GM23338 (cell line): Measurements from ENCODE around the gene MAN1A2. TPM values are rescaled to one million over a fixed set of nuclear protein-coding genes. Genes with fewer than 3 reads are reported as not detected.

Experiments used
- ATAC-seq: fragments of 200-7000 bp; cut with Tn5 transposase; 3 replicates; pipeline ENCODE4 v1.9.1; 2020
- DNase-seq: peaks from one replicate; pipeline ENCODE4 v3.0.0-alpha.2; 2015; ENCODE audit warnings: low spot score
- H2AFZ ChIP-seq: fragments of 200-600 bp; sonication (generic); 2 replicates; pipeline ENCODE4 v1.8.0; 2016; ENCODE audit warnings: antibody characterized with exemption, mild to moderate bottlenecking, moderate library complexity
- H3F3A ChIP-seq: fragments of 200-600 bp; sonication (generic); replicated peaks from 2 replicates; pipeline ENCODE4 v1.8.0; 2017; ENCODE audit warnings: antibody characterized with exemption, mixed run types, low read depth
- H3K27ac ChIP-seq: fragments of 200-600 bp; sonication (generic); 2 replicates; pipeline ENCODE4 v1.6.1; 2016; ENCODE audit warnings: low read depth
- H3K27me3 ChIP-seq: fragments of 200-600 bp; sonication (generic); 2 replicates; pipeline ENCODE4 v1.8.0; 2016; ENCODE audit warnings: mild to moderate bottlenecking, mixed run types, moderate library complexity; ENCODE audit not compliant: insufficient read depth
- H3K36me3 ChIP-seq: fragments of 200-600 bp; sonication (generic); 2 replicates; pipeline ENCODE4 v1.8.0; 2016; ENCODE audit warnings: mild to moderate bottlenecking; ENCODE audit not compliant: insufficient read depth
- H3K4me1 ChIP-seq: fragments of 200-600 bp; sonication (generic); 2 replicates; pipeline ENCODE4 v1.8.0; 2016; ENCODE audit warnings: mild to moderate bottlenecking, moderate library complexity; ENCODE audit not compliant: insufficient read depth
- H3K4me2 ChIP-seq: fragments of 200-600 bp; sonication (generic); 2 replicates; pipeline ENCODE4 v1.7.1; 2017; ENCODE audit warnings: mixed run types
- H3K4me3 ChIP-seq: fragments of 200-600 bp; sonication (generic); 2 replicates; pipeline ENCODE4 v1.6.1; 2016; ENCODE audit warnings: mixed run types
- H3K79me2 ChIP-seq: fragments of 200-600 bp; sonication (generic); replicated peaks from 2 replicates; pipeline ENCODE4 v1.8.0; 2017; ENCODE audit warnings: mild to moderate bottlenecking; ENCODE audit not compliant: insufficient read depth
- H3K9me2 ChIP-seq: fragments of 200-600 bp; sonication (generic); 2 replicates; pipeline ENCODE4 v1.8.0; 2017; ENCODE audit not compliant: insufficient read depth
- H4K20me1 ChIP-seq: fragments of 200-600 bp; sonication (generic); replicated peaks from 2 replicates; pipeline ENCODE4 v1.8.0; 2017; ENCODE audit warnings: mild to moderate bottlenecking; ENCODE audit not compliant: insufficient read depth
- H3K27ac Mint-ChIP-seq: 2 replicates; pipeline ENCODE4 v1.8.0; 2020; ENCODE audit warnings: inconsistent platforms, mild to moderate bottlenecking, moderate library complexity, mixed read lengths
- H3K27me3 Mint-ChIP-seq: 3 replicates; pipeline ENCODE4 v1.8.0; 2022; ENCODE audit warnings: low read depth, mild to moderate bottlenecking, moderate library complexity, mixed read lengths, inconsistent platforms; ENCODE audit not compliant: insufficient read depth, poor library complexity
- H3K36me3 Mint-ChIP-seq: 3 replicates; pipeline ENCODE4 v1.8.0; 2021; ENCODE audit warnings: low read depth, mild to moderate bottlenecking, inconsistent platforms, moderate library complexity, mixed read lengths
- H3K4me1 Mint-ChIP-seq: 3 replicates; pipeline ENCODE4 v1.8.0; 2020; ENCODE audit warnings: mild to moderate bottlenecking, inconsistent platforms, mixed read lengths
- H3K4me3 Mint-ChIP-seq: 3 replicates; pipeline ENCODE4 v1.8.0; 2021; ENCODE audit warnings: moderate library complexity, mild to moderate bottlenecking, inconsistent platforms, mixed read lengths
- H3K9me3 Mint-ChIP-seq: 3 replicates; pipeline ENCODE4 v1.8.0; 2020; ENCODE audit warnings: moderate library complexity, mild to moderate bottlenecking, inconsistent platforms, mixed read lengths
- CREB1 ChIP-seq: fragments of 250-450 bp; sonication (Bioruptor Pico); IDR thresholded peaks from 2 replicates; pipeline ENCODE4 v1.5.0; 2020; ENCODE audit warnings: low read depth, mild to moderate bottlenecking, moderate library complexity
- EZH2 ChIP-seq: fragments of 200-600 bp; sonication (generic); IDR thresholded peaks from one replicate; pipeline ENCODE4 v1.8.0; 2017; ENCODE audit warnings: antibody characterized with exemption, mild to moderate bottlenecking, low read depth; ENCODE audit not compliant: unreplicated experiment
- EZH2phosphoT487 ChIP-seq: fragments of 200-600 bp; sonication (generic); IDR thresholded peaks from one replicate; pipeline ENCODE4 v1.8.1; 2018; ENCODE audit warnings: antibody characterized with exemption; ENCODE audit not compliant: unreplicated experiment
- NANOG ChIP-seq: IDR thresholded peaks from 2 replicates; pipeline ENCODE4 v1.6.1; 2016; ENCODE audit warnings: antibody characterized with exemption, borderline replicate concordance
- POLR2AphosphoS5 ChIP-seq: IDR thresholded peaks from 2 replicates; pipeline ENCODE4 v1.6.1; 2016; ENCODE audit warnings: antibody characterized with exemption, low read depth
- STAT1 ChIP-seq: IDR thresholded peaks from one replicate; pipeline ENCODE4 v1.6.1; 2016; ENCODE audit warnings: antibody characterized with exemption; ENCODE audit not compliant: unreplicated experiment
- ZNF331 ChIP-seq: fragments of 250-450 bp; sonication (Bioruptor Pico); IDR thresholded peaks from 2 replicates; pipeline ENCODE4 v1.5.0; 2020; ENCODE audit warnings: low read depth, mild to moderate bottlenecking, moderate library complexity
- polyA plus RNA-seq: library from polyadenylated mRNA; unstranded; fragments of >200 nt; fragmentation: Nextera tagmentation; extraction: Ambion mirVana; gene quantifications from 2 replicates; pipeline ENCODE4 v1.2.1, GENCODE V29; 2016
- total RNA-seq: library from RNA; depleted of rRNA; stranded (reverse); fragments of >200 nt; shearing (Covaris generic); gene quantifications from 2 replicates; pipeline ENCODE4 v1.2.3, GENCODE V29; 2014
- TF ChIP-seq, protein P1 (sequence below): fragments of 250-450 bp; sonication (Bioruptor Pico); IDR thresholded peaks from 2 replicates; pipeline ENCODE4 v1.5.0; 2020; ENCODE audit warnings: mild to moderate bottlenecking, moderate library complexity
- TF ChIP-seq, protein P2 (sequence below): IDR thresholded peaks from 2 replicates; pipeline ENCODE4 v1.6.1; 2016; ENCODE audit warnings: antibody characterized with exemption
- TF ChIP-seq, protein P3 (sequence below), 2 experiments: fragments of 200-600 bp in 1 of 2; sonication (generic) in 1 of 2; conservative IDR thresholded peaks; 2 replicates each; pipeline versions ENCODE4 v1.5.1 to v1.6.1; 2016 to 2017; ENCODE audit warnings: antibody characterized with exemption in 2 of 2, low read depth in 2 of 2, mild to moderate bottlenecking in 2 of 2, moderate library complexity in 1 of 2
- TF ChIP-seq, protein P4 (sequence below): IDR thresholded peaks from one replicate; pipeline ENCODE4 v1.6.1; 2018; ENCODE audit warnings: antibody characterized with exemption; ENCODE audit not compliant: unreplicated experiment

The MAN1A2 gene
- total and polyA plus RNA-seq, 2 experiments from 2014 or later = 18.6 to 22.2 TPM

DNA sequence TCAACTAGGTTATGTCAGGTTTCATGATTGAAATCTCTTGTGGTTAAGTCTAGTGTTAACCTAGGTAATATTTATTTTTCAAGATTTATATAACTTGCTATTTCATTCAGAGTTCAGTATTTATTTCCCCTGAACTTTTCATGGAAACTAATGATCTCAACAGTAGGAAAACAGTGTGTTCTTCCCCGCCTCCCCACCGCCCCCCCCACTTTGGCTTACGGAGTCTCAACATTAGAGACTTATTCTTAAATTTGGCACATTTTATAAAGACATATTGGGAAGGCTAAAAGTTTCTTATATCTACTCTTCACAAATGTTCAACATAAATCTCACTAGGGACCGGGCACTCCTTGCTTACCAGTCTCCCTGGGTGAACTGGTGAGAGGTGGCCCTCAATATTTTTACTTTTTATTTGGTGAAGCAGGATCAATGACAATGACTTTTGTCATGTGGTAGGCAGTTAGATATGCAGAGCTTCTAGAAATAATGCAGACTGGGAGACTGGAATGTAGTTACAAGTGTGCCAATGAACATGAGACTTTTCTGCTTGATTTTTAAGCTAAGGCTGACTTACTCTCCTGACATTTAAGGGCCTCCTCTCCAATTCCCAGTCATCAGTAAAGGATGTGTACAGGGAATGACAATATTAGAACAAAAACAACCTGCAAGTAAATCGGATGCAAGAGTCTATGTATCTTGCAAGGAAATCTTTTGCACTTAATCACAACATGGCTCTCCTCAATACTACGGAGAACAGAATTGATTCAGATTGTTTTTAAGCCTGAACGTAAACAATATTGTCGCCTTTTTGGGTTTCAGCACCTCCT is 1.7 kb upstream of the MAN1A2 start:
- no peak for DNase-seq
- H3K4me3 Mint-ChIP-seq = peak overlapping the region; percentile 96
- no peaks in the 10 kb centered on the region for H3F3A ChIP-seq
- H3K27ac Mint-ChIP-seq = no peak overlapping the region
- H4K20me1 ChIP-seq = no peaks in the 10 kb centered on the region
- no peaks in the 10 kb centered on the region for H3K36me3 ChIP-seq
- peak overlapping the region; percentile 80 for H3K4me3 ChIP-seq
- peaks cover under 1% of the 10 kb centered on the region; the same call in 1 of the 2 replicates for H3K9me2 ChIP-seq
- H3K79me2 ChIP-seq = peaks cover 26% of the 10 kb centered on the region
- ATAC-seq = no peak
- H3K36me3 Mint-ChIP-seq = no peaks in the 10 kb centered on the region
- H3K27me3 ChIP-seq = peaks cover 30% of the 10 kb centered on the region
- H3K4me1 Mint-ChIP-seq = peaks cover 30% of the 10 kb centered on the region
- no peak overlapping the region for H3K27ac ChIP-seq
- H3K27me3 Mint-ChIP-seq = peaks cover 7% of the 10 kb centered on the region
- H3K9me3 Mint-ChIP-seq = no peaks in the 10 kb centered on the region; the same call in 2 of the 3 replicates
- H2AFZ ChIP-seq = peak overlapping the region; percentile 58; the same call in 1 of the 2 replicates
- TF ChIP-seq, protein P1, sequence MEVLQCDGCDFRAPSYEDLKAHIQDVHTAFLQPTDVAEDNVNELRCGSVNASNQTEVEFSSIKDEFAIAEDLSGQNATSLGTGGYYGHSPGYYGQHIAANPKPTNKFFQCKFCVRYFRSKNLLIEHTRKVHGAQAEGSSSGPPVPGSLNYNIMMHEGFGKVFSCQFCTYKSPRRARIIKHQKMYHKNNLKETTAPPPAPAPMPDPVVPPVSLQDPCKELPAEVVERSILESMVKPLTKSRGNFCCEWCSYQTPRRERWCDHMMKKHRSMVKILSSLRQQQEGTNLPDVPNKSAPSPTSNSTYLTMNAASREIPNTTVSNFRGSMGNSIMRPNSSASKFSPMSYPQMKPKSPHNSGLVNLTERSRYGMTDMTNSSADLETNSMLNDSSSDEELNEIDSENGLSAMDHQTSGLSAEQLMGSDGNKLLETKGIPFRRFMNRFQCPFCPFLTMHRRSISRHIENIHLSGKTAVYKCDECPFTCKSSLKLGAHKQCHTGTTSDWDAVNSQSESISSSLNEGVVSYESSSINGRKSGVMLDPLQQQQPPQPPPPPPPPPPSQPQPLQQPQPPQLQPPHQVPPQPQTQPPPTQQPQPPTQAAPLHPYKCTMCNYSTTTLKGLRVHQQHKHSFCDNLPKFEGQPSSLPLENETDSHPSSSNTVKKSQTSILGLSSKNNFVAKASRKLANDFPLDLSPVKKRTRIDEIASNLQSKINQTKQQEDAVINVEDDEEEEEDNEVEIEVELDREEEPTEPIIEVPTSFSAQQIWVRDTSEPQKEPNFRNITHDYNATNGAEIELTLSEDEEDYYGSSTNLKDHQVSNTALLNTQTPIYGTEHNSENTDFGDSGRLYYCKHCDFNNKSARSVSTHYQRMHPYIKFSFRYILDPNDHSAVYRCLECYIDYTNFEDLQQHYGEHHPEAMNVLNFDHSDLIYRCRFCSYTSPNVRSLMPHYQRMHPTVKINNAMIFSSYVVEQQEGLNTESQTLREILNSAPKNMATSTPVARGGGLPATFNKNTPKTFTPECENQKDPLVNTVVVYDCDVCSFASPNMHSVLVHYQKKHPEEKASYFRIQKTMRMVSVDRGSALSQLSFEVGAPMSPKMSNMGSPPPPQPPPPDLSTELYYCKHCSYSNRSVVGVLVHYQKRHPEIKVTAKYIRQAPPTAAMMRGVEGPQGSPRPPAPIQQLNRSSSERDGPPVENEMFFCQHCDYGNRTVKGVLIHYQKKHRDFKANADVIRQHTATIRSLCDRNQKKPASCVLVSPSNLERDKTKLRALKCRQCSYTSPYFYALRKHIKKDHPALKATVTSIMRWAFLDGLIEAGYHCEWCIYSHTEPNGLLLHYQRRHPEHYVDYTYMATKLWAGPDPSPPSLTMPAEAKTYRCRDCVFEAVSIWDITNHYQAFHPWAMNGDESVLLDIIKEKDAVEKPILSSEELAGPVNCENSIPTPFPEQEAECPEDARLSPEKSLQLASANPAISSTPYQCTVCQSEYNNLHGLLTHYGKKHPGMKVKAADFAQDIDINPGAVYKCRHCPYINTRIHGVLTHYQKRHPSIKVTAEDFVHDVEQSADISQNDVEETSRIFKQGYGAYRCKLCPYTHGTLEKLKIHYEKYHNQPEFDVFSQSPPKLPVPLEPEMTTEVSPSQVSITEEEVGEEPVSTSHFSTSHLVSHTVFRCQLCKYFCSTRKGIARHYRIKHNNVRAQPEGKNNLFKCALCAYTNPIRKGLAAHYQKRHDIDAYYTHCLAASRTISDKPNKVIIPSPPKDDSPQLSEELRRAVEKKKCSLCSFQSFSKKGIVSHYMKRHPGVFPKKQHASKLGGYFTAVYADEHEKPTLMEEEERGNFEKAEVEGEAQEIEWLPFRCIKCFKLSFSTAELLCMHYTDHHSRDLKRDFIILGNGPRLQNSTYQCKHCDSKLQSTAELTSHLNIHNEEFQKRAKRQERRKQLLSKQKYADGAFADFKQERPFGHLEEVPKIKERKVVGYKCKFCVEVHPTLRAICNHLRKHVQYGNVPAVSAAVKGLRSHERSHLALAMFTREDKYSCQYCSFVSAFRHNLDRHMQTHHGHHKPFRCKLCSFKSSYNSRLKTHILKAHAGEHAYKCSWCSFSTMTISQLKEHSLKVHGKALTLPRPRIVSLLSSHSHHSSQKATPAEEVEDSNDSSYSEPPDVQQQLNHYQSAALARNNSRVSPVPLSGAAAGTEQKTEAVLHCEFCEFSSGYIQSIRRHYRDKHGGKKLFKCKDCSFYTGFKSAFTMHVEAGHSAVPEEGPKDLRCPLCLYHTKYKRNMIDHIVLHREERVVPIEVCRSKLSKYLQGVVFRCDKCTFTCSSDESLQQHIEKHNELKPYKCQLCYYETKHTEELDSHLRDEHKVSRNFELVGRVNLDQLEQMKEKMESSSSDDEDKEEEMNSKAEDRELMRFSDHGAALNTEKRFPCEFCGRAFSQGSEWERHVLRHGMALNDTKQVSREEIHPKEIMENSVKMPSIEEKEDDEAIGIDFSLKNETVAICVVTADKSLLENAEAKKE (CRISPR knock-in tag) = no peak
- no peak for TF ChIP-seq CREB1 (CRISPR knock-in tag)
- TF ChIP-seq, protein P2, sequence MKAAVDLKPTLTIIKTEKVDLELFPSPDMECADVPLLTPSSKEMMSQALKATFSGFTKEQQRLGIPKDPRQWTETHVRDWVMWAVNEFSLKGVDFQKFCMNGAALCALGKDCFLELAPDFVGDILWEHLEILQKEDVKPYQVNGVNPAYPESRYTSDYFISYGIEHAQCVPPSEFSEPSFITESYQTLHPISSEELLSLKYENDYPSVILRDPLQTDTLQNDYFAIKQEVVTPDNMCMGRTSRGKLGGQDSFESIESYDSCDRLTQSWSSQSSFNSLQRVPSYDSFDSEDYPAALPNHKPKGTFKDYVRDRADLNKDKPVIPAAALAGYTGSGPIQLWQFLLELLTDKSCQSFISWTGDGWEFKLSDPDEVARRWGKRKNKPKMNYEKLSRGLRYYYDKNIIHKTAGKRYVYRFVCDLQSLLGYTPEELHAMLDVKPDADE = no peak
- TF ChIP-seq STAT1 = no peak
- no peak for TF ChIP-seq ZNF331 (CRISPR knock-in tag)
- TF ChIP-seq, protein P3, sequence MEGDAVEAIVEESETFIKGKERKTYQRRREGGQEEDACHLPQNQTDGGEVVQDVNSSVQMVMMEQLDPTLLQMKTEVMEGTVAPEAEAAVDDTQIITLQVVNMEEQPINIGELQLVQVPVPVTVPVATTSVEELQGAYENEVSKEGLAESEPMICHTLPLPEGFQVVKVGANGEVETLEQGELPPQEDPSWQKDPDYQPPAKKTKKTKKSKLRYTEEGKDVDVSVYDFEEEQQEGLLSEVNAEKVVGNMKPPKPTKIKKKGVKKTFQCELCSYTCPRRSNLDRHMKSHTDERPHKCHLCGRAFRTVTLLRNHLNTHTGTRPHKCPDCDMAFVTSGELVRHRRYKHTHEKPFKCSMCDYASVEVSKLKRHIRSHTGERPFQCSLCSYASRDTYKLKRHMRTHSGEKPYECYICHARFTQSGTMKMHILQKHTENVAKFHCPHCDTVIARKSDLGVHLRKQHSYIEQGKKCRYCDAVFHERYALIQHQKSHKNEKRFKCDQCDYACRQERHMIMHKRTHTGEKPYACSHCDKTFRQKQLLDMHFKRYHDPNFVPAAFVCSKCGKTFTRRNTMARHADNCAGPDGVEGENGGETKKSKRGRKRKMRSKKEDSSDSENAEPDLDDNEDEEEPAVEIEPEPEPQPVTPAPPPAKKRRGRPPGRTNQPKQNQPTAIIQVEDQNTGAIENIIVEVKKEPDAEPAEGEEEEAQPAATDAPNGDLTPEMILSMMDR (conservative IDR thresholded peaks at IDR 0.05; ENCODE audit: low read depth in 2 of 2) = no peak
- TF ChIP-seq, protein P4, sequence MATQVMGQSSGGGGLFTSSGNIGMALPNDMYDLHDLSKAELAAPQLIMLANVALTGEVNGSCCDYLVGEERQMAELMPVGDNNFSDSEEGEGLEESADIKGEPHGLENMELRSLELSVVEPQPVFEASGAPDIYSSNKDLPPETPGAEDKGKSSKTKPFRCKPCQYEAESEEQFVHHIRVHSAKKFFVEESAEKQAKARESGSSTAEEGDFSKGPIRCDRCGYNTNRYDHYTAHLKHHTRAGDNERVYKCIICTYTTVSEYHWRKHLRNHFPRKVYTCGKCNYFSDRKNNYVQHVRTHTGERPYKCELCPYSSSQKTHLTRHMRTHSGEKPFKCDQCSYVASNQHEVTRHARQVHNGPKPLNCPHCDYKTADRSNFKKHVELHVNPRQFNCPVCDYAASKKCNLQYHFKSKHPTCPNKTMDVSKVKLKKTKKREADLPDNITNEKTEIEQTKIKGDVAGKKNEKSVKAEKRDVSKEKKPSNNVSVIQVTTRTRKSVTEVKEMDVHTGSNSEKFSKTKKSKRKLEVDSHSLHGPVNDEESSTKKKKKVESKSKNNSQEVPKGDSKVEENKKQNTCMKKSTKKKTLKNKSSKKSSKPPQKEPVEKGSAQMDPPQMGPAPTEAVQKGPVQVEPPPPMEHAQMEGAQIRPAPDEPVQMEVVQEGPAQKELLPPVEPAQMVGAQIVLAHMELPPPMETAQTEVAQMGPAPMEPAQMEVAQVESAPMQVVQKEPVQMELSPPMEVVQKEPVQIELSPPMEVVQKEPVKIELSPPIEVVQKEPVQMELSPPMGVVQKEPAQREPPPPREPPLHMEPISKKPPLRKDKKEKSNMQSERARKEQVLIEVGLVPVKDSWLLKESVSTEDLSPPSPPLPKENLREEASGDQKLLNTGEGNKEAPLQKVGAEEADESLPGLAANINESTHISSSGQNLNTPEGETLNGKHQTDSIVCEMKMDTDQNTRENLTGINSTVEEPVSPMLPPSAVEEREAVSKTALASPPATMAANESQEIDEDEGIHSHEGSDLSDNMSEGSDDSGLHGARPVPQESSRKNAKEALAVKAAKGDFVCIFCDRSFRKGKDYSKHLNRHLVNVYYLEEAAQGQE = no peak
- no peak for TF ChIP-seq EZH2phosphoT487
- no peak for TF ChIP-seq NANOG
- no peak for TF ChIP-seq POLR2AphosphoS5
- TF ChIP-seq EZH2 = no peak
- H3K4me2 ChIP-seq = peak overlapping the region; percentile 92
- H3K4me1 ChIP-seq = peaks cover 21% of the 10 kb centered on the region
